Nephron (organoid): ENCODE measurements around the gene AK5.

ENCODE experiments used
- H3K27ac Mint-ChIP-seq, 3 experiments: 2 replicates each; pipeline ENCODE4 v1.8.0; 2020; ENCODE audit warnings: mixed read lengths in 3 of 3, mild to moderate bottlenecking in 2 of 3, moderate library complexity in 1 of 3
- H3K27me3 Mint-ChIP-seq: 2 replicates; pipeline ENCODE4 v1.8.0; 2021; ENCODE audit warnings: low read depth, mild to moderate bottlenecking, moderate library complexity, mixed read lengths
- H3K36me3 Mint-ChIP-seq: 2 replicates; pipeline ENCODE4 v1.8.0; 2020; ENCODE audit warnings: low read depth, mixed read lengths
- H3K4me1 Mint-ChIP-seq: 2 replicates; pipeline ENCODE4 v1.8.0; 2020; ENCODE audit warnings: mixed read lengths
- H3K4me3 Mint-ChIP-seq, 3 experiments: 2 replicates each; pipeline ENCODE4 v1.8.0; 2020; ENCODE audit warnings: mild to moderate bottlenecking in 3 of 3, mixed read lengths in 3 of 3, moderate library complexity in 2 of 3
- H3K9me3 Mint-ChIP-seq: 2 replicates; pipeline ENCODE4 v1.8.0; 2020; ENCODE audit warnings: mixed read lengths
- TF ChIP-seq, protein P1 (sequence below), 3 experiments: fragments of 200-600 bp; sonication (generic); IDR thresholded peaks; one replicate each; pipeline ENCODE4 v1.5.0; 2021; ENCODE audit warnings: antibody characterized with exemption in 3 of 3; ENCODE audit not compliant: unreplicated experiment in 3 of 3

The AK5 gene

DNA sequence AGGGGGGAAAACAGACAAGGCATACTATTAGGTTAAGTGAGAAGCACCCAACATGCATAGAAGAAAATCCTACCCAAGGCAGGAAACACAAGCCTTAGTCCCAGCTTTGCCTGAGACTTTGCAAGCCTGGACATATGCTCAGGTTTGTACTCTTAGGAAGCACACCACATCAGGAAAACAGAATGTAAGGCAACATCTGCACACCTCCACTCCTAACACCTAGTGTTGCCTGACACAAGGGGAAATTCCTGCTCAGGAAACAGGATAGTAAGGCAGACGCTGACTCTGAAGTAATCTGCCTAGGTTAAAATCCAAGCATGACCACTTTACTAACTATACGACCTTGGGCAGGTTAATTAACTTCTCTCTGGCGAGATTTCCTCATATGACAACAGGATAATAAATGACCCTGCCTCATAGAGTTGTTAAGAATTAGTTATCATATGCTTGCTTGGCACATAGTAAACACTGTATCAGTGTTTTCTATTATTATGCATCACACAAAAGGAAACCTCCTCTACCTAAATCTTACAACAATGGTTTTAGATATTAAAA lies 280.9 kb downstream of the AK5 start:
- Mint-ChIP-seq H3K27me3 (no peaks in the 10 kb centered on the region), H3K4me3 (no peak overlapping the region), H3K9me3 (no peaks in the 10 kb centered on the region), H3K4me1 (no peaks in the 10 kb centered on the region), H3K36me3 (peaks cover 45% of the 10 kb centered on the region), H3K27ac (no peak overlapping the region)
- TF ChIP-seq, protein P1, sequence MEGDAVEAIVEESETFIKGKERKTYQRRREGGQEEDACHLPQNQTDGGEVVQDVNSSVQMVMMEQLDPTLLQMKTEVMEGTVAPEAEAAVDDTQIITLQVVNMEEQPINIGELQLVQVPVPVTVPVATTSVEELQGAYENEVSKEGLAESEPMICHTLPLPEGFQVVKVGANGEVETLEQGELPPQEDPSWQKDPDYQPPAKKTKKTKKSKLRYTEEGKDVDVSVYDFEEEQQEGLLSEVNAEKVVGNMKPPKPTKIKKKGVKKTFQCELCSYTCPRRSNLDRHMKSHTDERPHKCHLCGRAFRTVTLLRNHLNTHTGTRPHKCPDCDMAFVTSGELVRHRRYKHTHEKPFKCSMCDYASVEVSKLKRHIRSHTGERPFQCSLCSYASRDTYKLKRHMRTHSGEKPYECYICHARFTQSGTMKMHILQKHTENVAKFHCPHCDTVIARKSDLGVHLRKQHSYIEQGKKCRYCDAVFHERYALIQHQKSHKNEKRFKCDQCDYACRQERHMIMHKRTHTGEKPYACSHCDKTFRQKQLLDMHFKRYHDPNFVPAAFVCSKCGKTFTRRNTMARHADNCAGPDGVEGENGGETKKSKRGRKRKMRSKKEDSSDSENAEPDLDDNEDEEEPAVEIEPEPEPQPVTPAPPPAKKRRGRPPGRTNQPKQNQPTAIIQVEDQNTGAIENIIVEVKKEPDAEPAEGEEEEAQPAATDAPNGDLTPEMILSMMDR (IDR thresholded peaks at IDR 0.05; ENCODE audit: unreplicated experiment in 3 of 3), result no peak

DNA sequence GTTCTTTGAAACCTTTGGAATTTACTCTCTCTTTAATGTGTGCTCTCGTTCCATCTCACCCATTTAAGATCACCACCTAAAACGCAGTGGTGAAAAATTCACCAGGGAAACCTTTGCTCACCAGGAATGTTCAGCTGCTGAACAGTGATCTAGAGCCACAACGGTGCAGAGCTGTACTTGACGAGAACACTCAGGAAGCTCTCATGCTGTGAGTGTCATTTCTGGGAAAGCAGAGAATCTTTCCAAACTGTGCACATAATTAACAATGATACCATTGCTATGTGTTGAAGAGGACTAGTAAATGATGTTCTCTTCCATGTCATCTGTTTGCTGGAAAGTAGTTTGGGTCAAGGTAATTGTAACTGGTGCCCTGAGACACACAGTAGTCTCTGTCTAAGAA lies 283.5 kb downstream of the AK5 start:
- H3K4me1 Mint-ChIP-seq, result no peaks in the 10 kb centered on the region
- no peak overlapping the region for H3K27ac Mint-ChIP-seq
- TF ChIP-seq, protein P1 (IDR thresholded peaks at IDR 0.05; ENCODE audit: unreplicated experiment in 3 of 3), result no peak
- H3K27me3 Mint-ChIP-seq, result no peaks in the 10 kb centered on the region
- peaks cover 50% of the 10 kb centered on the region for H3K36me3 Mint-ChIP-seq
- no peaks in the 10 kb centered on the region for H3K9me3 Mint-ChIP-seq
- no peak overlapping the region for H3K4me3 Mint-ChIP-seq

DNA sequence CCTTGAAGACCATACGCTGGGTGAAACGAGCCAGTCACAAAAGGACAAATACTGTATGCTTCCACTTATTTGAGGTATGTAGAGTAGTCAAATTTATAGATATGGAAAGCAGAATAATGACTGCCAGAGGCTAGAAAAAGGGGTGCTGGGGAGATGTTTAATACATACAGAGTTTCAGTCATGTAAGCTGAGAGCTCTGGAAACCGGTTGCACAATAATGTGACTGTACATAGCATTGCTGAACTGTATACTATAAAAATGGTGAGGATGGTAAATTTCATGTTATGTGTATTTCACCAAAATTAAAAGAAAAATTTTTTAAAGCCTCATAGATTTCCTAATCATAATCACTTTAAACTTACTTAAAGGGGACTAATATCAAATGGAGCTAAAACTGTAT lies 289.8 kb downstream of the AK5 start:
- H3K4me3 Mint-ChIP-seq, result no peak overlapping the region
- H3K4me1 Mint-ChIP-seq, result no peaks in the 10 kb centered on the region
- no peaks in the 10 kb centered on the region for H3K9me3 Mint-ChIP-seq
- no peaks in the 10 kb centered on the region for H3K27me3 Mint-ChIP-seq
- peaks cover 65% of the 10 kb centered on the region for H3K36me3 Mint-ChIP-seq
- TF ChIP-seq, protein P1 (IDR thresholded peaks at IDR 0.05; ENCODE audit: unreplicated experiment in 3 of 3), result no peak
- no peak overlapping the region for H3K27ac Mint-ChIP-seq

DNA sequence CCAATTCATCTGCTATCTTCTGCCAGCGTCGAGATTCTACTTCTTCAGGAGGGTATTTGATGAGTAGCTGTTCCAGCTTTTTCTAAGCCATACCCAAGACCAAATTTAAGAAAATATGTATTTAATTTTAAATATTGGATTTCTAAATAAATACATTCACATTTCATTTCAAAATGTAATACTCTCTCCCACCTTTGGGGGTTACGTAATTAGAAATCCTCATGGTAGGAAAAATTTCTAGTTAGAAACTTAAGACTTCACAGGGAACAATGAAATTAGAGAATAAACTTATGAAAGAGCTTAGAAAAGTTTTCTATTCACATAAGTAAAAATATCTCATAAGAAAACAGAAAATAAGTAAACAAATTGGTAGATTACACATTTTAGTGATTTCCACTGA lies 297.7 kb downstream of the AK5 start:
- H3K36me3 Mint-ChIP-seq, result peaks cover 57% of the 10 kb centered on the region
- H3K4me3 Mint-ChIP-seq, result no peak overlapping the region
- no peak overlapping the region for H3K27ac Mint-ChIP-seq
- no peaks in the 10 kb centered on the region for H3K4me1 Mint-ChIP-seq
- H3K27me3 Mint-ChIP-seq, result no peaks in the 10 kb centered on the region
- TF ChIP-seq, protein P1 (IDR thresholded peaks at IDR 0.05; ENCODE audit: unreplicated experiment in 3 of 3), result no peak
- H3K9me3 Mint-ChIP-seq, result no peaks in the 10 kb centered on the region

DNA sequence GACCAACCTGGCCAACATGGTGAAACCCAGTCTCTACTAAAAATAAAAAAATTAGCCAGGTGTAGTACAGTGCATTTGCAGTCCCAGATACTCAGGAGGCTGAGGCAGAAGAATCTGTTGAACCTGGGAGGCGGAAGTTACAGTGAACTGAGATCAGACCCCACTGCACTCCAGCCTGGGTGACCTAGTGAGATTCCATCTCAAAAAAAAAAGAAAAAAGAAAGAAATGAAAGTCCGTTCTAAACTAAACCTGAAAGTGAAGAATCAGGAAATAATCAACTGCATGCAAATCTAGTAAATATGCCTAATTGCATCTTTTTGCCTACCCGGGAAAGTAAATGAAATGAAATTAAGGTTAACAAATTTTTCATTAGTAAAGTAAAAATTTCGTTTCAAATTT lies 301.1 kb downstream of the AK5 start:
- peaks cover 48% of the 10 kb centered on the region for H3K36me3 Mint-ChIP-seq
- no peaks in the 10 kb centered on the region for H3K27me3 Mint-ChIP-seq
- H3K9me3 Mint-ChIP-seq, result no peaks in the 10 kb centered on the region
- no peak overlapping the region for H3K27ac Mint-ChIP-seq
- TF ChIP-seq, protein P1 (IDR thresholded peaks at IDR 0.05; ENCODE audit: unreplicated experiment in 3 of 3), result no peak
- H3K4me1 Mint-ChIP-seq, result no peaks in the 10 kb centered on the region
- no peak overlapping the region for H3K4me3 Mint-ChIP-seq

DNA sequence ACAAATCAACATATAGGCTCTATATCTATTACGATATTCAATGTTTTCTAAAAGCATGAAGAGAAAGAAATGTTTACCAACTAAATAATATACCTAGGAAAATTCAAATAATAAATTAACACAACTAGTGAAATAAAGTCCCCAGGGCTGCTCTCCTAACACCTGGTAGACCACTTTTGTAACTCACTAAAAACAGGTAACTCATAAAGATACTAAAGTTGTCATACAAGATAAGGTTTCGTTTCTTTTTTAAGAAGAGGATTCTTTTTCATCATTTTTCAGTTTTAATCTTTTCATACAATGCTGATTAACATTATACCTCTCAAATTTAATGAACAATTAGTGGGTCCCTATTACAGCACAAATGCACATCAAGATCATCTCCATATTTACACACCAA lies 301.7 kb downstream of the AK5 start:
- H3K36me3 Mint-ChIP-seq, result peaks cover 52% of the 10 kb centered on the region
- no peak overlapping the region for H3K27ac Mint-ChIP-seq
- H3K4me3 Mint-ChIP-seq, result no peak overlapping the region
- H3K27me3 Mint-ChIP-seq, result no peaks in the 10 kb centered on the region
- H3K4me1 Mint-ChIP-seq, result no peaks in the 10 kb centered on the region
- TF ChIP-seq, protein P1 (IDR thresholded peaks at IDR 0.05; ENCODE audit: unreplicated experiment in 3 of 3), result no peak
- H3K9me3 Mint-ChIP-seq, result no peaks in the 10 kb centered on the region
